ENCODE measurements around the gene GPR160.

DNA sequence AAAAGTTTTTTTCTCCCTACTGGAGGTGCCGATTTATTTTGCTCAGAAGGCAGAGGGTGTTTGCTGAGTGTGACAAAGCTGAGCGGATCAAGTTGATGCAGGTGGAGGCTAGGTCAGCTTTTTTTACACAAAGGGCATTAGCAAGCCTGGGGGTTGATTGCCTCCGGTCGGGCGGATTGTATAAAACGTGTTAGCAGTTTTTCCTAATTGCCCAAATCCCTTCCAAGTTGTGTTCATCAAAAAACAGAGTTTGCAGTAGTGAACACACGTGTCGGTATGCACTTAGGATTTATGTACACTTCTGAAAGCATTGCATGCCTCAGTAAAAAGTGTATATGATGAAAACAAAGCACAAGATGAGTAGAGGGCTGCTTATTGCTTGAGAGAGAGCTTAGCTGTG, 2.6 kb downstream of the GPR160 start:
- TF ChIP-seq CTCF (IDR thresholded peaks at IDR 0.05): no peak
- no peak for TF ChIP-seq POLR2AphosphoS5 (IDR thresholded peaks at IDR 0.05; ENCODE audit: insufficient read depth in 1 of 2, low read depth in 1 of 2)

All from vagina (tissue), 2 donors.